Panc1 (cell line): ENCODE data around the gene VPS18.

Experiments used
- CTCF ChIP-seq: fragments of 450-650 bp; IDR thresholded peaks from 2 replicates; pipeline ENCODE4 v1.5.1; 2017; ENCODE audit warnings: mild to moderate bottlenecking
- POLR2AphosphoS5 ChIP-seq: IDR thresholded peaks from 2 replicates; pipeline ENCODE4 v1.6.1; 2012; ENCODE audit warnings: mild to moderate bottlenecking, low read depth, low read length, moderate library complexity
- REST ChIP-seq, 2 experiments: IDR thresholded peaks; 2 replicates each; pipeline ENCODE4 v1.6.1; 2011 to 2012; ENCODE audit warnings: low read depth in 2 of 2, control low read depth in 1 of 2, low read length in 1 of 2, mild to moderate bottlenecking in 1 of 2, moderate library complexity in 1 of 2; ENCODE audit not compliant: insufficient read depth in 1 of 2

GRCh38 chr15:40852529-40852928, 41.7 kb upstream of the VPS18 start:
- TF ChIP-seq POLR2AphosphoS5 = no peak
- TF ChIP-seq REST (IDR thresholded peaks at IDR 0.05; ENCODE audit: insufficient read depth in 1 of 2, low read depth in 2 of 2, low read length in 1 of 2) = no peak
- TF ChIP-seq CTCF = no peak
